ENCODE data around the gene FAR2. TPM values are rescaled to one million over a fixed set of nuclear protein-coding genes. Genes with fewer than 3 reads are reported as not detected.

The FAR2 gene
- total RNA-seq, 3 donors from 2014 or later = 39.7 to 93.0 (median 72.2) TPM

DNA sequence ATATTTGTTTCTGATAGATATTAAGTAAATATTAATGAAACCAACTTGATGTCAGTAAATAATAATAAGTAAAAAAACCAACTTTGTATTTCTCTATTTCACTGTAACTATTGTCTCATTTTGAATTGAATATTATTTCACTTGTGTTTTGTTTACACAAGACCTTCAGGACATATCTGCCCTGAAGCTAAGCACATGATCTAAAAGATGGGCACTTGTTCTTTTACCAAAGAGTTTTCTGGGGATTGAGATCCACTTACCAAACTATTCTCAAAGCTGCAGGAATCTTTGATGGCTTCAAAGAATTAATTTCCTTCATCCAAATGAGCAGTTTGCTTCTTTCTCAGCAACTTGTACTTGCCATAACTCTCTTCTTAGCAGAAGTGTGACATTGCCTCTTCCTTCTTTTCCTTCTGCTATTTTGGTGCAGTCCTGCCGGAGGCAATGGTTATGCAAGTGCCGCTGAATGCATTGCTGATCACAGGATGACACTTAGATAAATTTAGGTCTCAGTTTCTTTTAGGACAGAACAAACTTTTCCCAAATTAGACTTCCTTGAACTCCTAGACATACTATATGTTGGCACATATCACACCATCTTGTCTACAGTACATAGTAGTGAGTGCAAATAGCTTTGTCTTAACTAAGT lies 9.2 kb downstream of the FAR2 start:
- ATAC-seq = peak; percentile 38
- intact Hi-C loops (cut with DNase I, micrococcal nuclease) = no loop called here

DNA sequence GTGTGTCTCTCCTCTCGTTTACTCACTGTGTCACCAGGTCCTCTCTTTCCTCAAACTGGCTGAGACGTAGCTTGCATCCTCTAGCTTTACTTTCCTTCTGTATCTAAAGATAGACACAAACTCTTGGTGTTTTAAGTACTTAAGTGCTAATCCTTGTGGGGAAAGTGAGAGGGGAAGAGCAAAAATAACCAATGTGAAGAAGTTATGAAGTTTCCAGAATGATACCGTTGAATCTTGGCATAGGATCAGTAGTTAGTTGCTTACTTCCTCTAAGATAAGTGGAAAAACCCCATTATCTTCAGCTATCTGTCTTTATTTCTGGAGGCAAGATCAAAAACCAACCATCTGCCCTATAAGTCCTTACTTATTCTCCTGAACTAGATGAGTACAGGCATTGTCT lies 10.6 kb downstream of the FAR2 start:
- DNase-seq (no peak), ATAC-seq (no peak)
- TF ChIP-seq CTCF (IDR thresholded peaks at IDR 0.05) = no peak
- intact Hi-C loops (cut with DNase I, micrococcal nuclease) = no loop called here
- H3K4me1 ChIP-seq (ENCODE audit: low read depth) = peaks cover 22% of the 10 kb centered on the region
- no peaks in the 10 kb centered on the region for H3K36me3 ChIP-seq (ENCODE audit: low read depth)
- no peak overlapping the region for H3K4me3 ChIP-seq
- H3K9me3 ChIP-seq = no peaks in the 10 kb centered on the region

More for the DNA sequence above, 9.2 kb downstream of the FAR2 start:
- no peaks in the 10 kb centered on the region for H3K9me3 ChIP-seq
- DNase-seq = no peak
- H3K4me3 ChIP-seq = no peak overlapping the region
- no peak for TF ChIP-seq CTCF (IDR thresholded peaks at IDR 0.05)
- H3K36me3 ChIP-seq (ENCODE audit: low read depth) = no peaks in the 10 kb centered on the region
- H3K4me1 ChIP-seq (ENCODE audit: low read depth) = peaks cover 8% of the 10 kb centered on the region

- H3K4me1 ChIP-seq (ENCODE audit: low read depth) = peaks cover 28% of the 10 kb centered on the region
- intact Hi-C loops (cut with DNase I, micrococcal nuclease) = no loop called here
- H3K36me3 ChIP-seq (ENCODE audit: low read depth) = no peaks in the 10 kb centered on the region
- H3K9me3 ChIP-seq = no peaks in the 10 kb centered on the region
- H3K4me3 ChIP-seq = no peak overlapping the region
- ATAC-seq (peak; percentile 53), DNase-seq (no peak)
- no peak for TF ChIP-seq CTCF (IDR thresholded peaks at IDR 0.05)
Measured at GRCh38 chr12:29160230-29160629, 11.2 kb downstream of the FAR2 start.

GRCh38 chr12:29163146-29163545 lies 14.1 kb downstream of the FAR2 start:
- ATAC-seq (no peak), DNase-seq (no peak)
- Histone ChIP-seq H3K4me1 (ENCODE audit: low read depth) (peaks cover 44% of the 10 kb centered on the region), H3K4me3 (no peak overlapping the region), H3K9me3 (no peaks in the 10 kb centered on the region), H3K36me3 (ENCODE audit: low read depth) (no peaks in the 10 kb centered on the region)
- intact Hi-C loops (cut with DNase I, micrococcal nuclease) = no loop called here
- TF ChIP-seq CTCF (IDR thresholded peaks at IDR 0.05) = no peak

DNA sequence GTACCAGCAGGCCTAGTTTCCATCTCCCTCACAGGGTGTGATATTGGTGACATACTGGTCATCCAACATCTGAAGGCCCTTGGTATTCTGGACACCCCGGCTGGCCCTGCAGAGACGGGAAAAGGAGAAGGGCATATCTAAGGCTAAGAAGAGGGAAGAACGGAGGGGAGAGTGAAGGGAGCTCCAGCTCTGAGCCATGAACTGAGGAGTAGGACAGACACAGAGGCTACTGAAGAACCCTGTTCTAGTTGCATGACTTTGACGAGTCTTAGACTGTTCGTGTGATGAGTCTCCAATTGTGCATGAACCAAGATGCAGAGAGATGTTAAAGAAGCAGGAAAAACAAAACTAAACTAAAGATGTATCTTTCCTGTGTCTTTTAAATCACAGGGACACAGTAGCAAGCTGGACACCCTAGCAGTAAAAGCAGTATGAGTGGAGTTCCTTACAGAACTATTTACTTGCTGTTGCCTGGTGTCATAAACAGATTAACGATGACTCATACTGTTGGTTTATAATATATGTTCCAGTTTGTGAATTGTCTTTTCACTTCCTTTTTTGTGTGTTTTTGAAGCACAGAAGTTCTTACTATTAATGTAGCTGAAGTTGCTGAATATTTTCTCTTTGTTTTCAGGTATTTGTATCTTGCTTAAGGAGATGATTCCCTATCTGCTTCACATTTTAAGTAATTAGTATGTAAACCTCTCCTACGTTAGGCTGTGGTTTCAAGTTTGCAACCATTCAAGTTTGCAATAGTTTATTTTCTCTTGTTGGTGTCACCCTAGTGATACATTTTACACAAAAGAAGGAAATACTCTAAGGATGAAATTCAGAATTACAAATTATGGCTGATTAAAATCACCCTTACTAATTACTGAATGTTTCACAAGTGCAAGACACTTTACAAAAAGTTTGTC lies 15.7 kb downstream of the FAR2 start:
- ATAC-seq (peak; percentile 92), DNase-seq (no peak)
- no peak for TF ChIP-seq CTCF (IDR thresholded peaks at IDR 0.05)
- intact Hi-C loops (cut with DNase I, micrococcal nuclease) = no loop called here
- Histone ChIP-seq H3K4me3 (peak overlapping the region; percentile 6), H3K36me3 (ENCODE audit: low read depth) (no peaks in the 10 kb centered on the region), H3K4me1 (ENCODE audit: low read depth) (peaks cover 57% of the 10 kb centered on the region), H3K9me3 (no peaks in the 10 kb centered on the region)
